ENCODE results near the gene GMIP.

GRCh38 chr19:19649580-19649995, 6.1 kb upstream of the GMIP start:
- TF ChIP-seq REST (IDR thresholded peaks at IDR 0.05; ENCODE audit: unreplicated experiment), result no peak
- no peak for TF ChIP-seq CTCF (conservative IDR thresholded peaks at IDR 0.05; ENCODE audit: low read depth in 2 of 2)
- TF ChIP-seq EZH2phosphoT487 (IDR thresholded peaks at IDR 0.05; ENCODE audit: unreplicated experiment), result no peak
- TF ChIP-seq POLR2AphosphoS5 (IDR thresholded peaks at IDR 0.05; ENCODE audit: low read depth), result 0 out of 2 replicates have a peak, but pooled peaks have one; percentile 1
- TF ChIP-seq JUNB (IDR thresholded peaks at IDR 0.05; ENCODE audit: unreplicated experiment), result no peak
- no peak for TF ChIP-seq EZH2 (IDR thresholded peaks at IDR 0.05; ENCODE audit: low read depth, unreplicated experiment)
- TF ChIP-seq NANOG (IDR thresholded peaks at IDR 0.05; ENCODE audit: borderline replicate concordance), result no peak
- no peak for TF ChIP-seq ZNF114 (CRISPR knock-in tag; IDR thresholded peaks at IDR 0.05)
- no peak for TF ChIP-seq CREB1 (CRISPR knock-in tag; IDR thresholded peaks at IDR 0.05; ENCODE audit: low read depth)

Measured in GM23338 (cell line).